PFSK-1 (cell line): ENCODE data around the gene USP44.

Experiments
- POLR2AphosphoS5 ChIP-seq: IDR thresholded peaks from 2 replicates; pipeline ENCODE4 v1.6.1; 2012; ENCODE audit warnings: low read depth, mild to moderate bottlenecking, control low read depth, low read length, moderate library complexity
- SIN3A ChIP-seq: IDR thresholded peaks from 2 replicates; pipeline ENCODE4 v1.6.1; 2012; ENCODE audit warnings: mild to moderate bottlenecking, low read length, moderate library complexity, borderline replicate concordance; ENCODE audit not compliant: insufficient read depth
- TAF1 ChIP-seq: IDR thresholded peaks from 2 replicates; pipeline ENCODE4 v1.6.1; 2012; ENCODE audit warnings: low read length, control low read depth, borderline replicate concordance; ENCODE audit not compliant: insufficient read depth
- TF ChIP-seq, protein P1 (sequence below), 2 experiments: IDR thresholded peaks; 2 replicates each; pipeline versions ENCODE4 v1.6.1 to v1.8.0; 2011 to 2012; ENCODE audit warnings: low read depth in 2 of 2, low read length in 2 of 2, control low read depth in 1 of 2, inconsistent platforms in 1 of 2, mild to moderate bottlenecking in 1 of 2, moderate library complexity in 1 of 2; ENCODE audit not compliant: insufficient read depth in 1 of 2

DNA sequence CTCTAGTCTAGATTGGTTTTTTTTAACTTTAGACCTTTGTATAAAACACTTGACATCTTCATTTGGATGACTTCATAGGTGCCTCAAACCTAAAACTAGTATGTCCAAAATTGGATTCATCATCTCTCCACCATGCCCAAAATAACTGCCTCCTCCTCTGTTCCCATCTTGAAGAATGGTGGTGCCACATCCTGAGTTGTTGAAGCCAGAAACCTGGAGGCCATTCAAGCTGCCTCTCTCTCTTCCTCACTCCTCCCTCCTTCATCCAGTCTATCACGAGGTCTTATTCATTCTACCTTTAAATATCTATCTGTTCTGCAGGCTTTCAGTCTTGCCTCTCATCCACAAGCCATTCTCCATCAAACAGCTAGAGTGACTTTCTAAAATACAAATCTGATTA is 26.5 kb upstream of the USP44 start:
- TF ChIP-seq POLR2AphosphoS5, result no peak
- no peak for TF ChIP-seq SIN3A
- no peak for TF ChIP-seq TAF1
- TF ChIP-seq, protein P1, sequence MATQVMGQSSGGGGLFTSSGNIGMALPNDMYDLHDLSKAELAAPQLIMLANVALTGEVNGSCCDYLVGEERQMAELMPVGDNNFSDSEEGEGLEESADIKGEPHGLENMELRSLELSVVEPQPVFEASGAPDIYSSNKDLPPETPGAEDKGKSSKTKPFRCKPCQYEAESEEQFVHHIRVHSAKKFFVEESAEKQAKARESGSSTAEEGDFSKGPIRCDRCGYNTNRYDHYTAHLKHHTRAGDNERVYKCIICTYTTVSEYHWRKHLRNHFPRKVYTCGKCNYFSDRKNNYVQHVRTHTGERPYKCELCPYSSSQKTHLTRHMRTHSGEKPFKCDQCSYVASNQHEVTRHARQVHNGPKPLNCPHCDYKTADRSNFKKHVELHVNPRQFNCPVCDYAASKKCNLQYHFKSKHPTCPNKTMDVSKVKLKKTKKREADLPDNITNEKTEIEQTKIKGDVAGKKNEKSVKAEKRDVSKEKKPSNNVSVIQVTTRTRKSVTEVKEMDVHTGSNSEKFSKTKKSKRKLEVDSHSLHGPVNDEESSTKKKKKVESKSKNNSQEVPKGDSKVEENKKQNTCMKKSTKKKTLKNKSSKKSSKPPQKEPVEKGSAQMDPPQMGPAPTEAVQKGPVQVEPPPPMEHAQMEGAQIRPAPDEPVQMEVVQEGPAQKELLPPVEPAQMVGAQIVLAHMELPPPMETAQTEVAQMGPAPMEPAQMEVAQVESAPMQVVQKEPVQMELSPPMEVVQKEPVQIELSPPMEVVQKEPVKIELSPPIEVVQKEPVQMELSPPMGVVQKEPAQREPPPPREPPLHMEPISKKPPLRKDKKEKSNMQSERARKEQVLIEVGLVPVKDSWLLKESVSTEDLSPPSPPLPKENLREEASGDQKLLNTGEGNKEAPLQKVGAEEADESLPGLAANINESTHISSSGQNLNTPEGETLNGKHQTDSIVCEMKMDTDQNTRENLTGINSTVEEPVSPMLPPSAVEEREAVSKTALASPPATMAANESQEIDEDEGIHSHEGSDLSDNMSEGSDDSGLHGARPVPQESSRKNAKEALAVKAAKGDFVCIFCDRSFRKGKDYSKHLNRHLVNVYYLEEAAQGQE (IDR thresholded peaks at IDR 0.05; ENCODE audit: insufficient read depth in 1 of 2, low read depth in 2 of 2, low read length in 2 of 2), result no peak
